Inflammatory macrophage treated with lipopolysaccharide for 4 hours (primary cell): Measurements from ENCODE around the gene SLC23A2.

ENCODE experiments used
- DNase-seq: peaks from one replicate; pipeline ENCODE4 v3.0.0-alpha.2; 2020

Gene SLC23A2

DNA sequence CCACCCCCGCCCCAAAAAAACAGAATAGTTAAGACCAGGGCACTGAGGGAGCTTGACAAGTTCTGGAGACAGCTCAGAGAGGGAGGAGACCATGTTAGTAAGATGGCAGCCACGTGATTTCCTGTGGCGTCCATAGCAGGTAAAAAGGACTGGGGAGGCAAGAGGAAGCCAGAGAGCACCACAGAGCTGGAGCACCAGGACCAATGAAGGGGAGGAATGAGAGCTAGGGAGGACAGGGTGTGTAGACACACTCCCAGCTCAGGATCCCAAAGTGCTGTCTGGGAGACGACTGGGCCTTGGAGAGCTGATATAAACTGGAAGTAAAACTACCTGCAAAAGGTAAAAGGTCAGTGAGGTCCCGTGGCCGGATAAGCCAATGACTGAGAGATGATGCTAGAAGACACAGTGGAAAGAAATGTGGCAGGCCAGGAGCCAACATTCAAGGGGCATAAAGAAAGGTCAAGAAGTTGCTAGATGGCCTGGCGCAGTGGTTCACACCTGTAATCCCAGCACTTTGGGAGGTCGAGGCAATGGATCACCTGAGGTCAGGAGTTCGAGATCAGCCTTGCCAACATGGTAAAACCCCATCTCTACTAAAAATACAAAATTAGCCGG is 39.0 kb downstream of the SLC23A2 start:
- no peak for DNase-seq

DNA sequence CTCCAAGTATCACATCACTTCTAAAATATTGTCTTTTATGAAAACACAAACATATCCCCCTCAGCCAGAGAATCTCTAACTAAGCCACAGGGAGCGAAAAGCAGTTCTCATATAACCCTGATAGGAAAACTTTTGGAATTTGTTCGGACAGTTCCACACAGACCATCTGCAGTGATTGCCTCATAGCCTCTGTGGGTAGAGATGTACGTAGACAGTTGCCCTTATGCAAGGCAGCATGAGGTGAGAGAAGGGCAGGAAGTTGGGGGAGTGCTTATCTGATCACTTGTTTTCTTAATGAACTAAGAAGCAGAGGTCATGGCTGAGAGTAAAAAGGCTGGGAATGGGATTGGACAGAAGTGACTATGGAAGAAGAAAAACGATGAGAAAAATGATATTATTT is 39.6 kb downstream of the SLC23A2 start:
- peak; percentile 86 for DNase-seq

DNA sequence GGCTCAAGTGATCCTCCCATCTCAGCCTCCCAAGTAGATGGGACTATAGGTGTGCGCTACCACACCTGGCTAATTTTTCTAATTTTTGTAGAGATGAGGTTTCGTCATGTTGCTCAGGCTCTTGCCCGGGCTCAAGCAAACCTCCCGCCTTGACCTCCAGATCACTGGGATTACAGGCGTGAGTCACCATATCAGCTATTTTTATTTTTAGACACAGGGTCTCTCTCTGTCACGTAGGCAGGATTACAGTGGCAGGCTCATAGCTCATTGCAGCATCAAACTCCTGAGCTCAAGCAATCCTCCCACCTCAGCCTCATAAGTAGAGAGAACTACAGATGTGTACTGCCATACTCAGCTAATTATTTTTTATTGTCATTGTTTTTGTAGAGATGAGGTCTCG is 41.7 kb downstream of the SLC23A2 start:
- DNase-seq: peak; percentile 68

DNA sequence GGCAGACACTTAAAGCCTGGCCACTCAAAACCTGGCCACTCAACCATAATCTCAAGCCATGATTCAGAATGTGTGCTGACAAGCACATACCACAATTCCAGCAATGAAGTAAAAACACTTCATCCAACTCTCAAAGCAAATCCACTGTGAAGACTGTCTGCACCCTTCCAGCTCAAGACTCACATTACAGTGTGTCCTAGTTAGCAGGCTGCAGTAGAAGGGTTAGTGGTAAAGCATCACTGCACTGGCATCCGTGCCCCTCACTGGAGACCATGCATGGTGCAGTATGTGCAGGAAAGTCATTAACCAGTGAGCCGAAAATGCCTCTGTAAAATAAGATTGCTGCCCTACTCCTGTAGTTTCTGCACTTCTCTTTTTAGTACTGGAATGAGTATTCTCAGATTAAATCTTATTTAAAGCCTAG is 43.4 kb downstream of the SLC23A2 start:
- no peak for DNase-seq

DNA sequence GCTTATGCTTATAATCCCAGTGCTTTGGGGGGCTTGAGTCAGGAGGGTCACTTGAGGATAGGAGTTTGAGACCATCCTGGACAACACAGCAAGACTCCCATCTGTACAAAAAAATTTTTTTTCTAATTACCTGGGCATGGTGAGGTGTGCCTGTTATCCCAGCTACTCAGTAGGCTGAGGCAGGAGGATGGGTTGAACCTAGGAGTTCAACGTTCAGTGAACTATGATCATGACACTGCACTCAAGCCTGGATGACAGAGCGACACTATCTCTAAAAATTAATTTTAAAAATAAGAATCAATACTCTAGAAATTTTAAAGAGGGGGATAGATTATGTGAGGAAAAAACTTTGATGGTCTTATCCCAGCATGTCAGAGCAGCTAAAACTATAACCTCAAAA is 44.1 kb downstream of the SLC23A2 start:
- DNase-seq: no peak

DNA sequence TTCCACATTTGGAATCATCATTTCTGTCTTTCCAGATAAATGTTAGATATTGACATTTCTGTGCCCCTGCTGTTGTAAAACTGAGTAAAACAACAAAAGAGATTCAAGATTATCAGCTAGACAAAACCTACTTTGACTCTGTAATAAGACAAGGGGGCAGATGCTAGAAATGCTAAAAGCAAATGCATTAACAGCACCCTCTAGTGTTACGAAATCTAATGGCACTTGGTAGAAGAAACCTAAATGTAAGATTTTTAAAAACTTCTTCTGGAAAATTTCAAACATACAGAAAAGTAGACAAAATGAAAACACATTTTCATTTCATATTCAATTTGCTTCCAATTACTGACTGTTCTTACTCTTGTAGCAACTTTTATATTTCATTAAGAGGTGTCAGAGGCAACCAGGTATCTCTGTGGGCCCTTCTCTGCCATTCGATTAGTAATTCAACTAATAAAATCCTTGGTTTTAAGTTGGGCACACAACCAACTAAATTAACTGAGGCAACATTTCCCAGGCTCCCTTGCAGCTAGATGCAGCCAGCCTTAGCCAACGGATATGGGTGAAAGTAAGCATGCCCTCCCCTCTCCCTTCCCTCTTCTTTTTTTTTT is 45.0 kb downstream of the SLC23A2 start:
- DNase-seq: peak; percentile 72

DNA sequence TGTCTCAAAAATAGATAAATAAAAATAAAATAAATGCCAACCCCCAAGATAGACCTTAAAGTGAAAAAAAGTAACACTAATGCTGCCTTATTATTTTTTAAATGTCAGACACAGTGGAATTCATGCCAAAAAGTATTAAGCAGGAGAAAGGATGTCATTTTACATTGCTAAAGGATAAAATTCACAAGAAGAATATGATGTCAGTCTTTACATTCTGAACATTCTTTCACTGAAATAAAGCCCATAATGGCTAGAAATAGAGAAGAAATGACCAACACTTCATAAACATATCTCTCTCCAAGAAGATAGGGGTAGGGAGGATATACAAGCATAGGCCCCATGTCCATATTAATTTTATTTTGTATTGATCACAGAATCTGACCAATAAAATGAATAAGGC is 47.4 kb downstream of the SLC23A2 start:
- no peak for DNase-seq

DNA sequence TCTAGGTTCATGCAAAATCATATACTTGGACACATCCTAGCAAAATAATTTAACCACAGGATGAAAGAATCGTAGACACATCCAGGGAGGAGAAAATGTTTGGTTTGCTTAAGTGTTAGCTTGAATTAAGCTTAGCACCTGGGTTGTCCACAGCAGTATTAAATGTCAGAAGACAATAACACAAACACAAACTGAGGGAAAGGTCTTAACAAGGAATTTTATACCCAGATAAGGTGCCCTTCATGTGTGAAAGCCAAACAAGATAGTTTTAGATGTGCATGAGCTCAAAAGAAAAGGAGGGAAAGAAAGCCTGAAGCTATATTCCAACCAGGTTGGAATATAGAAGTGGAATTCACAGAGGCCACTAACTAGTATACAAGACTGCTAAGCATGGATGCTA is 49.1 kb downstream of the SLC23A2 start:
- no peak for DNase-seq

DNA sequence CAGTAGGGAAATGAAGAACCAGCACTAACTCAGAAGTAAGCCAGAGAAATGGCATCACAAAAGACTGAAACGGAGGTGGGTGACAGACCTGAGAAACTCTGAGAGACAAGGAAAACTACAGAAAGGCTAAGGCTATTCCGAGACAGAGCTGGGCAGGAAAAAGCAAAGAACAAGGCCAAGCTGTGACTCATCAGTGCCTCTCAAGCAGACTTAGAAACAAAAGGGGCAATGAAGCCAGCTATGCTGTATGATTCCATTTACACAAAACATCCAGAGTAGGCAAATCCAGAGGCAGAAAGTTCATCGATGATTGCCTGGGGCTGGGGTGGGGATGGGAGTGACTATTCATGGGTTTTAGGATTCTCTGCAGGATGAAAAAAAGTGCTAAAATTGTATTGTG is 50.0 kb downstream of the SLC23A2 start:
- DNase-seq: no peak

DNA sequence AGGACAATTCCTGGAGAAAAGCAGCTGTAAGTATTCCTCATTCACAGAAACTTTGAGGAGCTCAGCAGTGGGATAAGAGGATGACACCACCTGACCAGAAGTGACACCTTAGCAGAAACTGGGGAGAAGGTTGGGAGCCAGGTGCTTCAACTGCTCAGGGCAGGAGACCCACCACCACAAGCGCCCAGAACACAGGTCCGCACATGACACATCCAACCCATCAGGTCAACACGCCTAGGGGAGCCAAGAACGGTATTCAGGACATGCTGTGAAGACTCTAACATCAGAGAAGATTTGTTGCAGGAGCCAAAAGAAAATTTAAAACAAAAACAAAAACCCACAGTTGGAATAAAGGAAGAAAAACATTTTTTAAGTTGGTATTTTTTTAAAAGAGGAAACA is 50.5 kb downstream of the SLC23A2 start:
- no peak for DNase-seq

DNA sequence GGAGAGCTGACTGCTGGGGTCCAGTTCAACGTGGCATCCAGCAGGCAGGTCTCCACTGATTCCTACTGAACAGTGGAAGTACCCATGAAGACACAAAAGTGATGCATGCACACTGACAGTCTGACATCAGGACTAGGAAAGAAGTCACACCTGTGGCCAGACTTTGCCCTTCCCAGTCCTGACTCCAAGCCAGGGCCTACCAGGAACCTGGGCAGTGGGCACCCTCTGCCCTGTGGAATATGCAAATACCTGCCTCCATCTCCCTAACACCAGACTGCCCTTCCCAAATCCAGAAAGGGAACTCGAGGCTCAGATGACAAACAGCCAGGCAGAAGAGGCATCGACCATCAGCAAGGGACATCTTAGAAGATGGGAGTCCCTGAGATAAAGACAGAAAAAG is 50.9 kb downstream of the SLC23A2 start:
- DNase-seq: no peak

DNA sequence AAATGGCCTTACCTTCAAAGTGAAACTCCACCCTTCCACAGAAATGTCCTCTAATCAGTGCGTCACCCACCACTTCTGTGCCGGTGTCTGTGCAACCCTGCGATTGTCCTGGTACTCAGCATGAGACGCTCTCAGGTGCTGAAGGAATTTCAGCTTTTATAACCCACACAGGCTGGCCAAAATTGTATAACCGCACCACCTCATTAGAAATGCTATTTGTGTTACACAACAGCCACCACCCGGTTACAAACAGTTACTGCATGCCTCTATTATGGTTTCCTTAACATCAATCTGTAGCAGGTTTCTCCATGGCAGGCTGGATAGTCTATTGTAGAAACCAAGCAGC is 51.5 kb downstream of the SLC23A2 start:
- DNase-seq: peak; percentile 41

DNA sequence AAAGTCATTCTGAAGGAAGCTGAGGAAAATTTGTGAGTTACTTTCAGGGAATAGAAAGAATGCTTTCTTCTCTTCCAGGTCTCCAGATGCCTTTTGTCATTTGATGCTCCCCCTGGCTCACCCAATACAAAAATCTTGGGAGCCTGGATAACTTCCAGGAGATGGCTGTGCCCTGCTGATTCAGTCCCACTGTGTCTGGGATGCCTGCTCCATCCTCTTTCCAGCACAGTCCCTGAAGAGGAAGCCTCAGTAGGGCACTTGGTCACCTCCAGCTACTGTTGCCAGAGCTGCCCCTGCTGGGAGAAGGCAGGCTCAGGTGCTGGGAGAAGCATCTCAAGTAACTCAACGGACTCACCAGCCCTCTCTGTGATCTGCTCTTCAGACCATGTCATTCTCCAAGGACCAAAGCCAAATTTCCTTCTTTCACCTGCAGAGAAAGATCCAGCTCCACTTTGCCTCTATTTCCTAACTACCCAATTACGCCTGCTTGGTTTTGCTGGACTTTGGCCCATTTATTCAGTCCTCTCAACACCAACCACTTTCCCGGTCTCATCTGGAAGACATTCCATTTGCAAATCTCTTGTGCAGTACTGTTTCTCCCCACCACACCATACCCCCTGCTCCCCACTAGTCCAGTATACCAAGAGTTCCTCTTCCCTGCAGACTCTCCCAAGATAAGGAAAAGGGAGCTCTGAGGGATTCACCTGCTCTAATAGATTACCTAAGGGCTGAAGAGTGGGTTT is 53.3 kb downstream of the SLC23A2 start:
- no peak for DNase-seq

DNA sequence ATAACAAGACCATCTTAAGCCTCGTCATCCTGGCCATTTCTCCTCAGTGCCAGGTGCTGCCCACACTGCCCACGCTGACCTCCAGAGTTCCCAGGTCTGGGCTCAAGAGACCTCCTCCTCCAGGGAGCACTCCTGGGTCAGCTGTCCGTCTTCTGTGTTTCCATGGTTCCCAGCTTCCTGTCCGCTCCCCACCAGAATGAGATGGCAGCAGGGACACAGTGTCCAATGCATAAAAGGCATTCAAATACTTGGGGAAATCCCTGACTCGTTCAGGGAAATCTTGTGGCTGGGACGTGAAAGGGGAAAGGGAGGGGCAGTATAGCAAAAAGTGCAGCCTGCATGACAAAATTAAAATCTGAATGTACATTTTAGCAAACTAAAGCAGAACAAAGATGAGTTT is 54.3 kb downstream of the SLC23A2 start:
- peak; percentile 77 for DNase-seq

DNA sequence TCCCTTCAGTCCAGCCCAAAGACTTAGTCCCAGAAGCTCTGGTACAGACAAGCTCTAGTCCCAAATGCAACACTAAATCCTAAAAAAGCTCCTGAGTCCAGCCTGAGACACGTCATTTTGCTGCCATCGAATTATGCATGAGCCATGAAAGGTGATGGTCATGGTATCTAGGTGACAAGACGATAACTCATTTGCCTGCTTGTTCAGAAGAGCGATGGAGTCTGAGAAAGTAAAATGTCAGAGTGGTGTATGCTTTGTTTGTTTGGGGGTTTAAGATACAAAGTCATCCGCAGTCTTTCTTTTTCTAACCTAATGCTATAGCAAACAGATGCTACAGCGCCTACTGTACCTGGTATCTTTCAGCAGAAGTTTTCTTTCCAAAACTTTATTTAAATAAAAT is 54.7 kb downstream of the SLC23A2 start:
- DNase-seq: no peak

DNA sequence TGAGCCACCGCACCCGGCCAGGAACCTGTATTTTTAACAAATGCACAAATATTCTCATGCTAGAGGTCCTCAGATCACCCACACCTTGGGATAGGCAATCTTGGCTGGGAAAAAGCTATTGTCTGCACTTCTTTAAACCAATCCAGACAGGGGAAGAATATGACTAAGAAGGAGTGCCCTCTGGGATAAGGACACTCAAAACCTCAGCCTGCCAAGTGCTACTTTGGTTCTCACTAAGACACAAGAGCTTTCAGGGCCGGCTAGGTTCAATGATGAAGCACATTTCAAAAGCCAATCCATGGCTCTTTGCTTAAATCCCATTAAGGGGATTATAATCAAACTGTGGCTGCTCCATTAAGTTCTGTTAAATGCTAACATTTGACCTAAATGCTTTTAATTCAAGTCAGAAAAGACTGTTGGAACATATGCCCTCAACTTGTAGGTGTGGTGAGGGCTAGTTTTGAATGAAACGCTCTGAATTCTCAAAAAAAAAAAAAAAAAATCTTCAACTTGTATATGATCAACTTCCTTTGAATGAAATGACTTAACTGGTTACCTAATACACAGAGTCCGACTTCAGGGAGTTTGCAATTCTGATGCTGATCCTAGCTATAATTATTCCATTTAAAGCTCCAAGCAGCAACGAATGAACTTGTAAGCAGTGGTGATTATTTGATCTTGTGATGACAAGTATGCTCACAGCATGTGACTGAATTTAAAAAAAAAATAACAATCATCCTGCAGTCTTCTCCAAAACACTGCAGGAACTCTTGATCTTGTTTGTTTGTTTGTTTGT is 56.6 kb downstream of the SLC23A2 start:
- DNase-seq: peak; percentile 18

DNA sequence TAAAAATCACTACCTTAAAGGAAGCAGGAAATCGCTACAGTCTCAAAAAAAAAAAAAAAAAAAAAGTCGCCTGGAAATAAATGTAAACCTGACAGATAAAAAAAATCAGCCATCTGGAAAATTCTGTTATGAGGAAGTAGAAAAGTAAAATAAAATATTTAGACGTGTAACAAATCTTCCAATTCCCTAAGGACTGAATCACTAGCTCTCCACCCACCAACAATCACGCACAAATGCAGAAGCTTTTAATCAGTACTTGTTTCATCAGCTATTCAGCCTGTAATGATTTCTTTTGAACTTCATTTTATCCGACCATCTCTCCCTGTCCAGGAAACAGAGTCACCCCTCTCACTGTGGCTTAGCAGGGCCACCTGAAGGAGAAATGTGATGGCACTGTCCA is 59.0 kb downstream of the SLC23A2 start:
- peak; percentile 47 for DNase-seq

DNA sequence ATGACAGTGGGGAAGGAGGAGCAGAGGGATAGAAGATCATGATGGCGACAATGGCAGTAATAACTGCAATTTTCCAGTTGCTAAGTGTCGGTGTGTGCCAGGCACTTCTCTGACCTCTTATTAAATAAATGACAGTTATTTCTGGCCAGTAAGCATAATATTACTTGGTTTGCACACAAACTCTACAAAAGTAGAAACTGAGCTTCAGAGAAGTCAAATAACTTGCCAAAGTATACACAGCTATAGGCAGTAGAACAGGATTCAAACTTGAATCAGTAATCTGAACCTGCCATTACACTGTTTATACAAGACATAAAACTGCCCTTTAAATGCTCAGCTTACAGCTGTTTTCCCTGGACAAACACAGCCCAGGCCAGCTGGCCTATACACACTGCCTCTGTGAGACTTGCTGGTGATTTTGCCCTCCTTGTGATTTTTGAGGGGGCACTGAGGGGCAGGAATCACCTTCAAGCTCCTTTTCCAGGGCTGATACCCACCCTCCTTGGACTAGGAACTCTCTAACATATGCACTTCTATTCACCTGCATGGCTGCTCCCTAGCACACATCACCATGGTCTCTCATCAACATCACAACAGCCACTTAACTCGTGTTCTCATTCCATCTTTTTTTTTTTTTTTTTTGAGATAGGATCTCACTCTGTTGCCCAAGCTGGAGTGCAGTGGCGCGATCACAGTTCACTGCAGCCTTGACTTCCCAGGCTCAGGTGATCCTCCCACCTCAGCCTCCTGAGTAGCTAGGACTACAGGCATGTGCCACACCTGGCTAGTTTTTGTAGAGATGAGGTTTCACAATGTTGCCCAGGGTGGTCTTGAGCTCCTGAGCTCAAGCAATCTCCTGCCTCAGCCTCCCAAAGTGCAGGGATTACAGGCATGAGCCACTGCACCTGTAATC is 63.6 kb downstream of the SLC23A2 start:
- no peak for DNase-seq

DNA sequence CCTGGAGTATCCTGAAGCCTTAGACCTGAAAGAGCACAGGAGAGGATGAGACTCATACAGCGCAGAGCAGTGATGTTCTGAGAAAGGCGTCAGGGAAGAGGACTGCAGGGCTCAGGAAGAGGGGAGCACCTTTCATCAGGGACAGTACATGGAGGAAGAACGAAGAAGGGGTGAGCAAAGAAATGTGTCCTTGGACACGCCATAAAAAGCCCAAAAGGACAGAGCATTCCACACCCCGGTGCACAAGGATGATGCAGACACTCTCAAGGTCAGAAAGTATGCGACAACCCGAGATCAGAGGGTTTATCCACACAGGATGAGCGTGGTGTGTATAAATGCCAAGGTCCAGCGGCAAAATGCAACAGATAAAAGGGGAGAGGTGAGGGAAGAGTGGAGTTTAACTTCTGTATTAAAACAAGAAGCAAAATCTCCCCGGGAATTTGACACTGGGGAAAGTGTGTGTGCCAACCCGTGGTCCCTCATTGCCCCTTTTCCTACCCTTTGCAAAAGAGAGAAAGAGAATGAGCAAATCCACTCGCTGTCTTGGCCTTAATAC is 64.4 kb downstream of the SLC23A2 start:
- no peak for DNase-seq

DNA sequence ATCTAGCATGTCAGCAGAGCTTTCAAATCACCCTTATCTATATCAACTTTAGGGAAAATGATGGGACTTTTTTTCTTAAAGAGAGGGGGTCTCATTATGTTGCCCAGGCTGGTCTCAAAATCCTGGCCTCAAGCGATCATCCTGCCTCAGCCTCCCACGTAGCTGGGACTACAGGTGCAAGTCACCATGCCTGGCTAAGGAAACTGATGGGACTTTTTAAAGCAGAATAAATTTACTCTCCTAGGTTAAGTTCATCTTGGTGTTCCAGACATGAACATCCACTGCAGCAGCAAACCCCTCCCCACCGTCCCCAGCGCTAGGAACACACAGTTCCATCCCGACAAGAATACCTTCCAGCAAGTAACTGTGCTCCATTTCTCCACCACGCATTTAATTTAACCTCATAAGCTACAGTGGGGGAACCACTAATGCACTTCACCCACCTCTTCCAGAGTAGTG is 64.9 kb downstream of the SLC23A2 start:
- DNase-seq: no peak

DNA sequence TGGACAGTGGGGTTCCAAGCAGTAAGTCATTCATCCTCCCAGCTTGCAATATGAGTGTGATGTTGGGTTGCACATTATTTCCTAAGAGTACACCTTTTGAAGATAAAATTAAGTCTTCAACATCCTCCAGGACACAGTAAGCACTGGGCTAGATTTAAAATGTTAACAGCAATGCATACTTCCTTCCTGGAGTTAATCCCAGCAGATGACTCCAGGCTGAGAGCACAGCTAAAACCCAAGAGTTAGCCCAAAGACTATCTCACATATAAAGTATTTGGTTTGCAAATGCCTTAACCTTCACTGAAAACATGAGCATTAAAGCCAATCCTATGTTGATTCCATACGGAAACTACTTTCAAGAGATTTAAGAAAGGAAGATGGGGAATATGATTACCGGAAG is 69.2 kb downstream of the SLC23A2 start:
- no peak for DNase-seq
